Glomerular endothelial cell (primary cell): Measurements from ENCODE around the gene TP73. TPM values are rescaled to one million over a fixed set of nuclear protein-coding genes. Genes with fewer than 3 reads are reported as not detected.

Experiments
- DNase-seq: peaks from one replicate; pipeline ENCODE4 v3.0.0-alpha.2; 2011; ENCODE audit warnings: low read depth, low spot score; ENCODE audit errors: extremely low read depth
- total RNA-seq: library from RNA; depleted of rRNA; stranded (reverse); fragments of >200 nt; gene quantifications from 2 replicates; pipeline ENCODE4 v1.2.3, GENCODE V29; 2015

Gene TP73
- total RNA-seq, 1 donor from 2014 or later, result 0.88 TPM

DNA sequence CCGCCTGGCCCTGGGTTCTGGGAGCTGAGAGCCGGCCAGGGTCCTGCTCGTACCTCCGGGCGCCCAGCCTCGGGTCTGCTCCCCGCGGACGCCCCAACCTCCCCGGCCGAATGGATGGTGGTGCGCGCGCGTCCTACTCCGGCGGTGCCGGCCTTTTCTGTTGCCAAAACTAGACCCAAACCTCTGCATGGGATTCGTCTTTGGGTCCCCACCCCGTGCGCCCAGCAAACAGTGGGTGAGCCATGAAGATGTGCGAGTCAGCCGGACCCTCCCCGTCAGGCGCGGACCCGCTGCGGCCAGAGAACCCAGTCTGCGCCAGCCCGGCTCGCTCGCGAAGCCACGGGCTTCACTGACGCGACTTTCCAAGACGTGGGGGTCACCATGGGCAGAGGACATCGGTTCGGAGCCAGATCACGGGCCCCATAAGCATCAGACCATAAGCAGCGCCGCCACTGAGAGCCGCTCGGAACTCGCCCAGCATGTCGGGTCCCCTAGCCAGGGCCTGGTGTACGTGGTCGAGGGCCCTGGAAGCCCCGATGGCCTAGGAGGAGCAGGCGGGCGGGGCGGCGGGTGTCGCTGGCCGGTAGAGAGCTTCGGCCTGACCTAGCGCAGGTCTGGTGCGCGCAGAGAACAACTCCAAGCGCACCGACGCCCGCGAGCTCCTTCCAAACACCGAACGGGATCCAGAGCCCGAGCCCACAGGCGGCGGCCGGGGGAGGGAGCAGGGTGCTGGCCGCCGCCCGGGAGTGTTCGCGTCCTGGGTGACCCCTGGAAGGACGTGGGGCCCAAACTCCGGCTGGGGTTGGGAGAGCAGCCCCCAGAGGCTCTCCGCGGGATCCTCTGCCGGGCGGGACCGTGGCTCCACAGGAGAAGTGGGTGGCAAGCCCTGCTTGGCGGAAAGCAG is 1.0 kb upstream of the TP73 start:
- no peak for DNase-seq

DNA sequence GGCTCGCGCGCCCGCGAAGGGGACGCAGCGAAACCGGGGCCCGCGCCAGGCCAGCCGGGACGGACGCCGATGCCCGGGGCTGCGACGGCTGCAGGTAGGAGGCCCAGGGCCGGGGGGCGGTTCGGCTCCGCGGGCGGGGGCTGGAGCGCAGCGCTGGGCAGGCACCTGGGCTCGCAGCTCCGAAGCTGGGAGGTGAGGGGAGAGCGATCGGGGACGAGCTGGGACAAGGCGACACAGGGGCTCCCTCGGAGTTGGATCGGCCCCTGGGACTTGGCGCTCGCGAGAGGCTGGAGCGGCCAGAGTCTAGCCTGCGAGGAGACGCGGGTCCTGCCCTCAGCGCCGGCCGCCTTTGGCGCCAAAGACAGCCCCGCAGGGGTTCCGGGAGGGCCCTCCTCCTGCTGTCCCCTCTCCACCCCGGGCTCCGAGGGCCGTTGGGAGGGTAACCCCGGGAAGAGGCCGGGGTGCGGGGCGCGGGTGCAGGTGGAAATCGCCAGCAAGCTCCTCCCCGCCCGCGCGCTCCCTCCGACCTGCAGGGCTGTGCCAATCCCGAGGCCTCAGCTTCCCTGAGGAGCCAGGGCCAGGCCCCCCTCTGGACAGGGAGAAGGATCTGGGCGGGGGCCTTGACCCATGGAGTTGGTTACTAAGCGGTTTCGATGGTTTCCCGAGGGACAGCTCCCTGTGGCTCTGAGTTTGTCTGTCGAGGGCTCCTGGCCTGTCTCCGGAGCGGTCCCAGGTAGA is 401 bp downstream of the TP73 start:
- no peak for DNase-seq

DNA sequence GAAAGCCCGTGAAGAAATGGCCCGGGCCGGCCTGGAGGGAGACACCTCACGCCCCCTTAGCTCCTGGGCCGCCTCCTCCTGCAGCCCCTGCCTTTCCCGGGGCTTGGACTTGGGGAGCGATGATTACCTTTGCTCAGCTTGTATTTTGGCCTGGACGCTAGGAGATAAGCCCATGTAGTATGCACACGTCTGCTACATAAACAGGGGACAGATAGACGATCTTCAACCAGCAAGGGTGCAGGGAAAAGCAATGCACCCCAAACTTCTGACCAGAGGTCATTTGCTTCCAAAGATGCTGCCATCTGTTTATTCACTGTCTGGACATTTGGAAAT is 936 bp downstream of the TP73 start:
- no peak for DNase-seq

DNA sequence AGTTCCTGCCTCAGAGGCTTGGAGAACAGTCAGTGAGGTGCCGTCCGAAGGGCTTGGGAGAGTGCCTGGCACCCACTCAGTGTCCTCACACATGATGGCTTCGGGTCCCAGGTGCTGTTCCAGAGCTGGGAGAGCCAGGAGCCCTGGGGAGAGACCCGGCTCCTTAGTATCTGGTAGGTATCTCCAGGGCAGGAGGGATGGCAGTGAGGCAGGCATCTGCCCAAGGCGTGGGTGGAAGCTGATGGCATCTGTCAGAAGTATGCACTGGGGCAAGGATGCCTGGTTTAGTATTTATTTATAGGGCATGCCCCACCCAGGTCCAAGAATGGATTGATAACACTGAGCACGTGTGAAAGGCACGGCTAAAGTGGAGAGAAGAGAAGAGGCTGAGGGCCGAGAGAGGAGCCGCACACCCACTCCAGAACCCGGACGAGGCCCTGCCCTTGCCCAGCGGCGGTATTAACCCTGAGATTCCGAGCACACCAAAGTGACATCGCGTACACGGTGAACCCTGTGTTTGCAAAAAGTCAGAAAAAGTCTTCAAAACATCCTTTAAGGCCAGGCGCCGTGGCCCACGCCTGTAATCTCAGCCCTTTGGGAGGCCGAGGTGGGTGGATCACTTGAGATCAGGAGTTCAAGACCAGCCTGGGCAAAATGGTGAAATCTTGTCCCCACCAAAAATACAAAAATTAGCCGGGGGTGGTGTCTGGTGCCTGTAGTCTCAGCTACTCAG is 2.4 kb downstream of the TP73 start:
- DNase-seq, result no peak

DNA sequence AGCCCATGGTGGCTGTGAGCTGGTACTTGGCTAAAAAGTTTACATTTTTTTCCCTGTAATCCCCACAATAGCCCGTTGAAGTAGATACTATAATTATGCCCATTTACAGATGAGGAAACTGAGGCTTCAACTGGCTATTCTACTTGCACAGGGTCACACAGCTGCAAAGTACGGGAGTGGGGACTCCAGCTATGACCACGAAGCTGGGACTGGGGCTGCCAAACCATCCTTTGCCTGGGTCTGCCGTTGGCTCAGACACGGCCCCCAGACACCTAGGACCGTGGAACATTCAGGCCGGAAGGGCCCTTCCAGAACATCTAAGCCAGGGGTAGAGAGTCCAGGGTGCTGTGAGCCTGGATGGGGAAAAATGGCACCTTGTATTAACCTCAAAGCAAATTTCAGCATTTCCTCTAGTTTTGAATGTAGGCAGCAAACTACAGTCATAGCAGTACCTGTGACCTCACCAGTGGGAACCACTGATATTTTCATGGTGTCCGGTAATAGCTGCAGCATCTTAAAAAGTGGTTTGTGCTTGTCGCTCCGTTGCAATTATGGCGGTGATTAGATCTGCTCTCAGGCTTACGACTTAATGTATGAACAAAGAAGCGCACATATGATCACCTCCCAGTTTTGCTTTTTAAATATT is 4.3 kb downstream of the TP73 start:
- DNase-seq, result no peak

DNA sequence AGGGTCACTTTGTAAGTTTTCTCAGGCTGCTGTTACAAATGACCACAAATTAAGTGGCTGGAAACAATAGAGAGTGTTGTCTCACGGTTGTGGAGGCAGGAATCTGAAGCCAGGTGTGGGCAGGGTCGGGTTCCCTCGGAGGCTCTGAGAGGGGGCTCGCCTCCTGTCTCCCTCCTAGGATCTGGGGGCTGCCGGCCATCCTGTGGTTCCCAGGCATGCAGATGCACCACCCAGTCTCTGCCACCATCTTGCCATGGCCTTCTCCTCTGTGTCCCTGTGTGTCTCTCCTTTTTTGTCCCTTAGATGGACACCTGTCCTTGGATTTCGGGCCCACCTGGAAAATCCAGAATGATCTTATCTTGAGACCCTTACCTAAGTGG is 4.8 kb downstream of the TP73 start:
- no peak for DNase-seq

DNA sequence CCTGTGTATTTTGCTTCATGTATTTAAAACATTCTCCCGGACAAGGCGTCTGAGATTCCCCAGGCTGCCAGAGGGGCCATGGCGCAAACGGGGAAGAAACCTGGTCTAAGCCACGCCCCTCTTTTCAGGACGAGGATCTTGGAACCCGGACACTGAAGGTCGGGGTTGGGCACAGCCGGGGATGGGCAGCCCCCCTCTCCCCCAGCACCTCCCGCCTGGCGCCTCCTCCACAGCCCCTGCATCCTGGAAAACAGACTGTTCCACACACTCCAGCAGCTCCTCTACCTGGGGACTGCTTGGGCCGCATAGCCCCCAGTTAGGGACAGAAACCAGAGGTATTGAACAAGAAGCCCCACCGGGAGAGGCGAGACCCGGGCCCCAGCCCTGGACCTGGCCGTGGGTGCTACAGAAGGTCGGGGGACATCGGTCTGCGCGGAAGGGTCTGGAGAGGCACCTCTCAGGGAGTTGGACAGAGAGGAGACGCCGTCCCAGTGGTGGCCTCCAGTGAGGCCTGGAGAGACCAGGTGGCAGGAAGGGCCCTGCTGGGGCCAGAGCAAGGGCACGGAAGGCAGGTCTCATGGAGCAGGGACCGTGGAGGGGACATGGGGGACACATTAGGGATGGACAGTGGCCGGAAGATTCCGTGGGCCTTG is 5.4 kb downstream of the TP73 start:
- DNase-seq, result no peak

DNA sequence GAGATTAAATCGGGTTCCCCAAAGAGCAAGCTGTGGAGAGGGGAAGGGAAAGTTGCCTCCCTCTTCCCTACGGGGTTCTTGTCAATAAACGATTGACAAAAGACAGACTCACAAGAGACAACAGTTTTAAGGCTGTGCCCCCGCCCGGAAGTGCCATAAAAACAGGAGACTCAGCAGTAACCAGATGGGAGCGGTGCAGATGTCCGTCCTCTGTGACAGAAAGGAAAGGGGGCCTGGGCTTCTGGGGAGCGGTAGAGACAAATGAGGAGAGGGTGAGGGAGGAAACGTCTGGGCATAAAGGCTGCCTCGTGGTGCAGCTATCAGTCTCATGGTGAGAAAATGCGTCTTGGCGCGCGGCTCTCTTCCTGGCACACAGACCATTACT is 5.9 kb downstream of the TP73 start:
- no peak for DNase-seq

DNA sequence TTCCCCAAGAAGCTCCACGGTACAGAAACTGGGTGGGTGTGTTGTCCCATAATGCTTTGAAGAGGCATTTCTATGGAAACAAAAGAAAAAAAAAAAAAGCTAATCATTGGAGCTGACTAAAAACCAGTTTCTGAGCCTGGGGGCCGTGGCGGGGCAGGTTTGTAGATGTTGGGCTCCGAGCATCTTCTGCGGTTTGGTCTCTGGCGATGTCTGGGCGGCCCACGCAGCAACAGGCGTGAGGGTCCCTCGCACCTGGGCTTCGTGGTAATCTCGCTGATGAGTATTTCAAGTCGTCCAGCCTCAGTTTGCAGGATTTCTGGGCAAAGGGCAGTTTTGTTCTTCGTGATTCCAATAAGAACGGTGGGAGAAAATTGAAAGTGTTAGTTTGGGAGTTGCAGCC is 6.8 kb downstream of the TP73 start:
- DNase-seq, result no peak

DNA sequence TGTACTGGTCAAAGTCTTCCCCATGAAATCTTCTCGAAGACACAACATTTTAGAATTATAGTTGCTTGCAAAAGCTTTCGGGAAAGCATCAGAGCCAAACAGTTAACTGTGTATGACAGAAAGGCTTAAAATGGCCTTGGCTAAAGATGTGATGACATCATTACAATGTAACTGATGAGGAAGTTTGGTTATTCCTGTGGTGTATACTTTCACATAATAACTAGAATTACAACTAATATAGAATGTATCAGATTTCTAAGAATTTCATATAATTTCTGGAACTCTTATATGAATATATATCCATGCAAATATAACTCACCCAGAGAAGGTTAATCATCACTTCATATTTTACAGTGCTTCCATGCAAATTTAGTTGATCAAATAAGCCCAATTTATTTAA is 8.4 kb downstream of the TP73 start:
- DNase-seq, result no peak

DNA sequence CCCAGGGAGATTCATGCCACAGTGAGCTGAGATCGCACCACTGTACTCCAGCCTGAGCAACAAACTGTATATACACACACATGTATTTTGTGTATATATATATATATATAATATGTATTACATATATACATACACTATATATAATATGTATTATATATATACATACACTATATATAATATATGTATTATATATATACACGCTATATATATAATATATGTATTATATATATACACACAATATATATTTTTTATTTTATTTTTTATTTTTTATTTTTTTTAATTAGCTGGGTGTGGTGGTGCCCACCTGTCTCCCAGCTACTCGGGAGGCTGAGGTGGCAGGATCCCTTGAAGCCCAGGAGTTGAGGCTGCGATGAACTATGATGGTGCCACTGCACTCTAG is 9.3 kb downstream of the TP73 start:
- no peak for DNase-seq

DNA sequence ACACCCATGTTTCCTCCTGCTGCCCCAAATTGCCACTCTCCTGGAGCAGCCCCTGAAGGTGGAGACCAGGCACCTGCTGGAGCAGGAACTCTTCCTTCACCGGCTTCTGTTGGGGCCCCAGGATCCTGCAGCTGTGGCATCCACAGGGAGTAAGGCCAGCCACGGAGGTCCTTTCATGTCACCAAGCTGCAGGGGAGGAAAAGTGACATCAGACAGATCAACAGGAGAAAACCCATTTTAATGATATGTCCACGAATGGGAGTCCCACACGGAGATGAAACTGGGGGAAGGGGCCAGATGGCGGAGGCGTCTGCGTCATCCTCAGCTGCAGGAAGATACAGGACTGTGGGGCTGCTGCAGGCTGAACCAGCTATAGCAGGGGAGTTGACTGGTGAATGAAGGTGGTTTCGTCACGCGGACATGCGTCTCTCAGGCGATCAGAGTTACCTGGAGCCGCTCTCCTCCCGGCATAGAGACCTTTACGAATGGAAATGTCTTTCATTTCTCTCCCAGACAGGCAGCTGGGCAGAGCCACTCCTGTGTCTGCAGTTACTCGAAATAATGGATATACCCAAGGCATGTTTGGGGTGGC is 9.9 kb downstream of the TP73 start:
- no peak for DNase-seq

DNA sequence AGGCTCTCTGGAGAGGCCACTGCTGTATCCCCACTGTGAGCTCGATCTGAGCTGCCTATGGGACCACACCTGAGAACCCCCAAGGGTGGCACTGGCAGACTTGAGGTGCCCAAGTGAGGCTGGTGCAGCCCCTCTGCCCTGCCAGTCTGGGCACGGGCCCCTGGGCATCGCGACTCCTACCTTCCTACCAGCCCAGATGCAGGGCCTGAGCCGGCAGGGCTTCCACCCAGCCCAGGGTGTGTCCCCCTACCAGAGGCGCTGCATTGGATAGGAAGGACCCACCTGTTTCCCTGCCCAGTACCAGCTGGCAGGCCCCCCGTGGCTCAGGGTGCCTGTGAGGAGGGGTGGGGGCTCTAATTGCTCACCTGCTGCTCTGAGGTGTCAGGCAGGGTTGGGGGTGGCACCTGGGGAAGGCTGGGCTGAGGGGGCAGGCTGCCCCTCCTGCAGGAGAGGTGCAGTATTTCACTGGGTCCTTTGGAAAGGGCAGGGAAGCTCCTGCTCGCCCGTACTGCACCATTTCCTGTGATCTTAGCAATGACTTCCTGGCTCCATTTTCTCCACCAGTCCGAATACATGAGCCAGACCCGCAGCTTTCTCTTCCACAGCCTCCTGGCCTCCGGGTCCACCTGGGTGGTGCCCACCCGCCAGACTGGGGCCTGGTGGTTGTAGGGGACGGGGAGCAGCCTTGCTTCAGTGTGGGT is 11.8 kb downstream of the TP73 start:
- no peak for DNase-seq

DNA sequence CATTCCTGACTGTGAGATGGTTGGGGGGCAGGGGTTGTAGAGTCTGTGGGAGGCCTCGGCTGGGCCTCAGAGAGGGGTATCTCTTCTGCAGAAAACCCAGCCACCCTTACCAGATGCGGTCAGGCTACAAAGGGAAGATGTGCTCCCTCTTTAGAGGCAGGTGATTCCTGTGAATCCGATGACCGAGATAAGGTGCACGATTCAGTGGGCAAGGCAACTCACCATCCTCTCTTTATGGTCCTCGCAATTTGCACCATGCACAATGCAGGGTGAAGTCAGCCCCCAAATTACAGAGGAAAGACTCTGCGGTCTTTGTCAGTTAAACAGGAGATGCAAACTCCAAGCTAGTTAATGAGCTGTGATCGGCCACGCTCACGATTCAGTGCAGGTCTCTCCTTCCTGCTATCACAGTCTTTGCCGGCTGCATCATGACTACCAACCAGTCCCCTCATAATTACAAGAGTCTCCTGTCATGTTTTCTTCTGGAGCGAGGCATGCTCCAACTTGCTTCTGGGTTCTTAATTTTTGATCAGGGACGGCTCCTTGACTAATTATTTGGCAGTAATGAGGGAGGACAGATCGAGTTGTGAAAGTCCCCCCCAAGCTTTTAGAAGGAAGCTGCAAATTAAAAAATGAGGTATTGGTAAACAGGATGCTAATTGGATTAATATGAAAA is 12.5 kb downstream of the TP73 start:
- no peak for DNase-seq

DNA sequence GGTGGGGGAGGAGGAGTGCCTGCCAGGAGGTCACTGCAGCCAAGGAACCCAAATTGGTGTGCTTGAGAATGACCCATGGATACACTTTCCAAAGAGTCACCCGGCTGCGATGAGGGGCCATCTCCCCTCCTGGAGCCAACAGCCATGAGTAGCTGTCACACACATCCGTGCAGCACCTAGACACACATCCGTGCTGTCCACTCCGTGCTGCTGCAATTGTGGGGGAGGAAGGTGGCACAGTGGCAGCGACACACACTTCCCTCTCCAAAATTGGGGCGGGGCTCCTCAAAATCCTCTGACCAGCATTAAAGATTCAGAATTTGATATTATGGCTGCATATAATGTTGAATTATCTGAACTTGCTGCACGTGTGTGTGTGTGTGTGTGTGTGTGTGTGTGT is 15.8 kb downstream of the TP73 start:
- DNase-seq, result no peak

DNA sequence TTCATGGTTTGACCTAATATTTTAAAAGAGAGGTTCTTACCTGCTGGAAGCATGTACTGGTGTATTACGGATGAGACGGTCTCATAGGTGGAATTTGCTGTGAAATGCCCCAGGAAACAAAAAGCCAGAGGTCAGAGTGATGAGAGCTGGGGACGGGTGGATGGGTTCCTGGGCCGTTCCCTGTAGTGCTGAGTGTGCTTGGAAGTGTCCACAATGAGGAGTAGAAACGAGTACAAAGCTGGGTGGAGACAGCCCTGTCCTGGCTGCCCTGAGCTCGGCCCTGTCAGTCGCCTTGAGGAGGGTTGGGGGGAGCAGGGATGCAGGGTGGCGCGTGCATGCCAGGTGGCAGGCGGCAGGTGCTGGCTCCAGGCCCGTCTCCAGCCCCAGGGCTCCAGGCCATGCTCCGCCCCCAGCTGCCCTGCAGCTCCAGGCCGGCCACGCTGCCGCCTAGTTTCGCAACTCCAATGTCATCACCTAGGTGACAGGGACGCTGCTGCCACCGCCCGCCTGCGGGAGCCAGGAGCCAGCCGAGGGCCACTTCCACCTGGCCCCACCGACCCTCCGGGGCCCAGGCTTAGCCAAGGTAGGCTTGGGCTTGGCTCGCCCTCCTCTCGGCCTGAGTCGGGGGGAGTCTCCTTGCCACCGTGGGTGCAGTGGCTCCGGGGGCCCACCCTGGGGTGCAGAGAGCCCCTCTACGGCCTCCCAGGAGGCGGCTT is 16.4 kb downstream of the TP73 start:
- DNase-seq, result no peak

DNA sequence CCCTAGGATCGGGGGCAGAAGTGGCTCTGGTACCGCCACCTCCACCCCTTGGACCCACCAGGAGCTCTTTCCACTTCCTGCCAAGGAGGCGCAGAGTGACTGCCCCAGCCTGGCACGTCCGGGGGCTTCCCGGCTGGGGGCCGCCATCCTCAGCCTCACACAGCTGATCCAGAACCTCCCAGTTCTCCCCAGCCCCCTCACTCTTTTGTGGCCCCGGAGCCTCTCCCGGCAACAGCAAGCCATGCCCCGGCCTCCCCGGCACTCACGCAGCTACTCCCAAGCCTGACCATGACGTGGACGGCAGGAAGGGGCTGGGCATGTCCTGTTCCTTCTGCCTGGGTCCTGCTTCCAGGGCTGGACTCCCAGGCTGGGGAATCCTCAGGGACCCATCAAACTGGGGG is 17.1 kb downstream of the TP73 start:
- no peak for DNase-seq

DNA sequence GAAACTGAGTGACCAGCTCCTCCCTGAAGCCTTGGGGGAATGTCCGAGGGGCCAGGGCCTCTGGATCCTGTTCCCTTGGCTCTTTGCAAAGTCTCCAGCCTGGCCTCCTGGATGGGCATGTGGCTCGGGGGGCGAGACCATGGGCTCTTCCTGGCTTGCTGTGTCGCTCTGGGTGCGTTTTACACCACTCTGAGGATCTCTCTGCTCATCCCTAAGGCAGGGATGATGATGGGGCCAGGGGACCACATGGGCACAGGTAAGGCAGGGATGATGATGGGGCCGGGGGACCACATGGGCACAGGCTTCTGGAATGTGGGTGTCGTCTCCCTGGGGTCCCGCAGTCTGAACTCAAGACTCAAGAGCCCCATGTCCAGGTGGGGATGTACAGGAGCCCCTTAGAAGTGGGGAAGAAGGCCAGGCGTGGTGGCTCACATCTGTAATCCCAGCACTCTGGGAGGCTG is 17.7 kb downstream of the TP73 start:
- no peak for DNase-seq
